HCT116 (cell line): ENCODE measurements around the gene CUX1. TPM values are rescaled to one million over a fixed set of nuclear protein-coding genes. Genes with fewer than 3 reads are reported as not detected.

ENCODE experiments used
- ATAC-seq: fragments of 200-7000 bp; cut with Tn5 transposase; 2 replicates; pipeline ENCODE4 v1.9.1; 2020; ENCODE audit warnings: mild to moderate bottlenecking, moderate library complexity
- BruUV-seq: library from RNA; stranded (reverse); fragments of 400-500 nt; replicated peaks from 2 replicates; lab custom pipeline; 2021; lab: Mats Ljungman, UMichigan
- CTCF ChIA-PET: fragments of 300-600 bp; sonication (Branson Sonifier 250); formaldehyde crosslinking; loops from one replicate; lab custom pipeline; 2021; ENCODE audit warnings: antibody characterized with exemption; lab: Charles Lee
- POLR2A ChIA-PET: fragments of 300-600, 350-600 bp; sonication (Branson Sonifier 250); formaldehyde crosslinking; loops from one replicate; lab custom pipeline; 2021; ENCODE audit warnings: antibody characterized with exemption; lab: Charles Lee
- RAD21 ChIA-PET, 2 experiments: fragments of 300-600 bp; sonication (Branson Sonifier 250); formaldehyde crosslinking; loops; one replicate each; lab custom pipeline; 2023; ENCODE audit warnings: low total read pairs in 2 of 2; ENCODE audit not compliant: uncharacterized antibody in 2 of 2, unreplicated experiment in 2 of 2, low non-redundant PET in 1 of 2; lab: Charles Lee
- DNase-seq: peaks from one replicate; pipeline ENCODE4 v3.0.0-alpha.2; 2010; ENCODE audit warnings: low read depth, low spot score
- H2AFZ ChIP-seq: fragments of 200-600 bp; shearing (Covaris generic), sonication (generic); 2 replicates; pipeline ENCODE4 v1.6.1; 2017; ENCODE audit warnings: low read depth, mixed run types, mixed read lengths, antibody characterized with exemption, low read length; ENCODE audit not compliant: poor library complexity, severe bottlenecking
- H3K27ac ChIP-seq: 2 replicates; pipeline ENCODE4 v1.5.1; 2012; ENCODE audit warnings: low read depth, low read length
- H3K27me3 ChIP-seq: fragments of 200-600 bp; sonication (generic); 2 replicates; pipeline ENCODE4 v1.6.1; 2016; ENCODE audit warnings: mixed run types, low read length, mixed read lengths; ENCODE audit not compliant: insufficient read depth
- H3K36me3 ChIP-seq, 2 experiments: fragments of 200-500 bp in 1 of 2; fragments of 200-600 bp in 1 of 2; sonication (Bioruptor generic) in 1 of 2; sonication (generic) in 1 of 2; 2 replicates each; pipeline versions ENCODE4 v1.5.1 to v1.6.1; 2014 to 2016; ENCODE audit warnings: low read length in 2 of 2, inconsistent platforms in 1 of 2, mixed read lengths in 1 of 2, mixed run types in 1 of 2; ENCODE audit not compliant: insufficient read depth in 2 of 2, control insufficient read depth in 1 of 2
- H3K4me1 ChIP-seq, 2 experiments: fragments of 200-600 bp in 1 of 2; sonication (generic) in 1 of 2; 2 replicates each; pipeline versions ENCODE4 v1.5.1 to v1.6.1; 2012 to 2017; ENCODE audit warnings: low read length in 2 of 2, inconsistent platforms in 1 of 2, mild to moderate bottlenecking in 1 of 2, mixed read lengths in 1 of 2, mixed run types in 1 of 2, moderate library complexity in 1 of 2; ENCODE audit not compliant: insufficient read depth in 2 of 2, control insufficient read depth in 1 of 2
- H3K4me2 ChIP-seq: fragments of 200-600 bp; sonication (generic); 2 replicates; pipeline ENCODE4 v1.6.1; 2017; ENCODE audit warnings: mixed run types, low read length, mixed read lengths
- H3K4me3 ChIP-seq, 2 experiments: fragments of 200-600 bp in 1 of 2; sonication (generic) in 1 of 2; replicated peaks in 1 of 2; 2 replicates each; pipeline ENCODE4 v1.5.1; 2011 to 2016; ENCODE audit warnings: low read length in 2 of 2, control low read depth in 1 of 2, low read depth in 1 of 2, mild to moderate bottlenecking in 1 of 2, mixed read lengths in 1 of 2, mixed run types in 1 of 2
- H3K79me2 ChIP-seq: fragments of 200-600 bp; sonication (generic); 2 replicates; pipeline ENCODE4 v1.6.1; 2017; ENCODE audit warnings: mild to moderate bottlenecking, mixed run types, low read length, moderate library complexity, mixed read lengths; ENCODE audit not compliant: insufficient read depth
- H3K9ac ChIP-seq: fragments of 200-600 bp; sonication (generic); 2 replicates; pipeline ENCODE4 v1.6.1; 2016; ENCODE audit warnings: low read length, mixed read lengths
- H3K9me2 ChIP-seq: fragments of 200-600 bp; sonication (generic), shearing (Covaris generic); 2 replicates; pipeline ENCODE4 v1.6.1; 2017; ENCODE audit warnings: mixed run types, mild to moderate bottlenecking, moderate library complexity; ENCODE audit not compliant: insufficient read depth
- H3K9me3 ChIP-seq, 2 experiments: fragments of 200-500 bp in 1 of 2; fragments of 200-600 bp in 1 of 2; sonication (Bioruptor generic) in 1 of 2; sonication (generic) in 1 of 2; 2 replicates each; pipeline ENCODE4 v1.6.1; 2014 to 2017; ENCODE audit warnings: low read length in 2 of 2, mixed read lengths in 2 of 2, inconsistent platforms in 1 of 2, low read depth in 1 of 2, mild to moderate bottlenecking in 1 of 2, mixed run types in 1 of 2, moderate library complexity in 1 of 2; ENCODE audit not compliant: control insufficient read depth in 1 of 2, insufficient read depth in 1 of 2
- H4K20me1 ChIP-seq: fragments of 200-600 bp; sonication (generic), shearing (Covaris generic); 2 replicates; pipeline ENCODE4 v1.6.1; 2017; ENCODE audit warnings: mixed run types, mild to moderate bottlenecking, moderate library complexity; ENCODE audit not compliant: insufficient read depth
- ATF3 ChIP-seq: IDR thresholded peaks from 2 replicates; pipeline ENCODE4 v1.6.1; 2012
- CBX3 ChIP-seq: IDR thresholded peaks from 2 replicates; pipeline ENCODE4 v1.6.1; 2012; ENCODE audit warnings: low read depth
- CEBPB ChIP-seq: IDR thresholded peaks from 2 replicates; pipeline ENCODE4 v1.6.1; 2012; ENCODE audit warnings: low read depth
- CTCF ChIP-seq, 3 experiments: fragments of 200-600 bp in 1 of 3; sonication (generic) in 1 of 3; IDR thresholded peaks in 2 of 3; conservative IDR thresholded peaks in 1 of 3; 2 replicates each; pipeline ENCODE4 v1.5.1; 2012 to 2017; ENCODE audit warnings: low read depth in 2 of 3, low read length in 2 of 3, antibody characterized with exemption in 1 of 3, borderline replicate concordance in 1 of 3, control low read depth in 1 of 3, mild to moderate bottlenecking in 1 of 3, mixed read lengths in 1 of 3, mixed run types in 1 of 3, moderate library complexity in 1 of 3; ENCODE audit not compliant: insufficient read depth in 1 of 3
- EGR1 ChIP-seq: IDR thresholded peaks from 2 replicates; pipeline ENCODE4 v1.6.1; 2012; ENCODE audit warnings: low read depth
- EZH2phosphoT487 ChIP-seq: fragments of 200-600 bp; IDR thresholded peaks from 2 replicates; pipeline ENCODE4 v1.6.1; 2018; ENCODE audit warnings: antibody characterized with exemption, borderline replicate concordance
- FOSL1 ChIP-seq: IDR thresholded peaks from 2 replicates; pipeline ENCODE4 v1.6.1; 2012; ENCODE audit warnings: low read depth
- JUND ChIP-seq: IDR thresholded peaks from 2 replicates; pipeline ENCODE4 v1.6.1; 2012
- MAX ChIP-seq: IDR thresholded peaks from 2 replicates; pipeline ENCODE4 v1.6.1; 2012
- POLR2A ChIP-seq: IDR thresholded peaks from 2 replicates; pipeline ENCODE4 v1.7.0; 2011; ENCODE audit warnings: borderline replicate concordance; ENCODE audit not compliant: insufficient read depth, insufficient read length; ENCODE audit errors: extremely low read depth
- SIN3A ChIP-seq: IDR thresholded peaks from 2 replicates; pipeline ENCODE4 v1.6.1; 2012; ENCODE audit warnings: low read depth
- ZNF274 ChIP-seq: fragments of 200-500 bp; sonication (Bioruptor generic); IDR thresholded peaks from 2 replicates; pipeline ENCODE4 v1.6.1; 2014; ENCODE audit warnings: mild to moderate bottlenecking, low read depth, low read length, inconsistent platforms
- intact Hi-C: fragments of 100-400 bp; cut with micrococcal nuclease; formaldehyde crosslinking; loops from 2 replicates; pipeline ENCODE4 v1.10.0; 2022
- total RNA-seq: library from RNA; stranded (reverse); gene quantifications from one replicate; pipeline ENCODE4 v1.2.1, GENCODE V29; 2021; ENCODE audit not compliant: unreplicated experiment

Gene CUX1
- total RNA-seq, 1 experiment from 2014 or later: 68.9 TPM

- Histone ChIP-seq H2AFZ (no peak overlapping the region), H3K27ac (no peak overlapping the region), H3K9ac (no peak overlapping the region), H3K4me2 (no peak overlapping the region), H3K4me3 (no peak overlapping the region), H4K20me1 (no peaks in the 10 kb centered on the region), H3K79me2 (no peaks in the 10 kb centered on the region), H3K9me2 (no peaks in the 10 kb centered on the region), H3K4me1 (no peaks in the 10 kb centered on the region), H3K36me3 (peaks cover 0 to 4% of the 10 kb centered on the region in 2 experiments; a peak in 1 of 4 replicates), H3K9me3 (no peaks in the 10 kb centered on the region), H3K27me3 (no peaks in the 10 kb centered on the region)
- ChIA-PET CTCF (interaction anchor here (0.6 kb wide), 1 partner anchor 589 kb away, joined by 3 read pairs; no protein-coding TSS in a partner anchor), POLR2A (no interaction called here), RAD21 (no interaction called here)
- ATAC-seq (no peak), DNase-seq (no peak)
- no peak for TF ChIP-seq CBX3
- no peak for TF ChIP-seq ATF3
- no peak for TF ChIP-seq EZH2phosphoT487
- TF ChIP-seq CEBPB: no peak
- TF ChIP-seq JUND: no peak
- no peak for TF ChIP-seq POLR2A
- TF ChIP-seq SIN3A: no peak
- TF ChIP-seq FOSL1: no peak
- TF ChIP-seq CTCF (IDR thresholded peaks at IDR 0.05 in 2 of 3, conservative IDR thresholded peaks at IDR 0.05 in 1 of 3; ENCODE audit: borderline replicate concordance in 1 of 3, insufficient read depth in 1 of 3, low read depth in 2 of 3, low read length in 2 of 3): no peak
- TF ChIP-seq EGR1: no peak
- TF ChIP-seq ZNF274: no peak
- no peak for TF ChIP-seq MAX
- no TSS peak for BruUV-seq
- intact Hi-C loops: no loop called here
Measured at GRCh38 chr7:102225025-102225424, 407.6 kb downstream of the CUX1 start.
